Epithelial cell of proximal tubule (primary cell): Measurements from ENCODE around the gene REN. TPM values are rescaled to one million over a fixed set of nuclear protein-coding genes. Genes with fewer than 3 reads are reported as not detected.

Experiments
- DNase-seq: peaks from one replicate; pipeline ENCODE4 v3.0.0-alpha.2; 2011; ENCODE audit warnings: low read depth
- H3K4me3 ChIP-seq: 2 replicates; pipeline ENCODE4 v1.5.1; 2011; ENCODE audit warnings: low read depth, mild to moderate bottlenecking, low read length
- total RNA-seq: library from RNA; depleted of rRNA; stranded (reverse); fragments of >200 nt; gene quantifications from 2 replicates; pipeline ENCODE4 v1.2.3, GENCODE V29; 2015
- TF ChIP-seq, protein P1 (sequence below): conservative IDR thresholded peaks from 2 replicates; pipeline ENCODE4 v1.5.1; 2012; ENCODE audit warnings: low read depth, mild to moderate bottlenecking, low read length

Gene REN
- total RNA-seq, 1 donor from 2014 or later, result 0.12 TPM

DNA sequence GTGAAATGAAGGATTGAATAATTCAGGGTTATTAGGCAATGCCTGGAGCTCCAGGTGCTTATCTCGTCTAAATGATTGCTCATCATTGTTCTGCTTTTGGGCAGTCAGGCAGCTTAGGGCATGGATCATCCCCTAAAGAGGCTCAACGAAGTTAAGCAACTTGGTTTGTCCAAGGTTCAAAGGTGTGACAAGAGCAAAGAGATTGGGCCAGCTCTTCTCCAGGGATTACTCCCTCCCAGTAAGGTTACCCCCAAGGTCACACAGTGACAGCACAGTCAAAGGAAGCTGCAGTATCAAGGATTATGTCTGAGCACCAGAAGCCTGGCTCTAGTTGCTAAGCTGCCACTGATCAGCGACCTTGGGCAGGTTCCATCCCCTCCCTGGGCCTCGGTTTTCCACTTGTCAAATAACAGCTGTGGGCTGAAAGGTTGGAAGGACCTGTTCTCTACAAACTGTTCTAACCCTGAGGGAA, 21.1 kb downstream of the REN start:
- no peak for DNase-seq
- no peak overlapping the region for H3K4me3 ChIP-seq
- TF ChIP-seq, protein P1, sequence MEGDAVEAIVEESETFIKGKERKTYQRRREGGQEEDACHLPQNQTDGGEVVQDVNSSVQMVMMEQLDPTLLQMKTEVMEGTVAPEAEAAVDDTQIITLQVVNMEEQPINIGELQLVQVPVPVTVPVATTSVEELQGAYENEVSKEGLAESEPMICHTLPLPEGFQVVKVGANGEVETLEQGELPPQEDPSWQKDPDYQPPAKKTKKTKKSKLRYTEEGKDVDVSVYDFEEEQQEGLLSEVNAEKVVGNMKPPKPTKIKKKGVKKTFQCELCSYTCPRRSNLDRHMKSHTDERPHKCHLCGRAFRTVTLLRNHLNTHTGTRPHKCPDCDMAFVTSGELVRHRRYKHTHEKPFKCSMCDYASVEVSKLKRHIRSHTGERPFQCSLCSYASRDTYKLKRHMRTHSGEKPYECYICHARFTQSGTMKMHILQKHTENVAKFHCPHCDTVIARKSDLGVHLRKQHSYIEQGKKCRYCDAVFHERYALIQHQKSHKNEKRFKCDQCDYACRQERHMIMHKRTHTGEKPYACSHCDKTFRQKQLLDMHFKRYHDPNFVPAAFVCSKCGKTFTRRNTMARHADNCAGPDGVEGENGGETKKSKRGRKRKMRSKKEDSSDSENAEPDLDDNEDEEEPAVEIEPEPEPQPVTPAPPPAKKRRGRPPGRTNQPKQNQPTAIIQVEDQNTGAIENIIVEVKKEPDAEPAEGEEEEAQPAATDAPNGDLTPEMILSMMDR, result no peak

DNA sequence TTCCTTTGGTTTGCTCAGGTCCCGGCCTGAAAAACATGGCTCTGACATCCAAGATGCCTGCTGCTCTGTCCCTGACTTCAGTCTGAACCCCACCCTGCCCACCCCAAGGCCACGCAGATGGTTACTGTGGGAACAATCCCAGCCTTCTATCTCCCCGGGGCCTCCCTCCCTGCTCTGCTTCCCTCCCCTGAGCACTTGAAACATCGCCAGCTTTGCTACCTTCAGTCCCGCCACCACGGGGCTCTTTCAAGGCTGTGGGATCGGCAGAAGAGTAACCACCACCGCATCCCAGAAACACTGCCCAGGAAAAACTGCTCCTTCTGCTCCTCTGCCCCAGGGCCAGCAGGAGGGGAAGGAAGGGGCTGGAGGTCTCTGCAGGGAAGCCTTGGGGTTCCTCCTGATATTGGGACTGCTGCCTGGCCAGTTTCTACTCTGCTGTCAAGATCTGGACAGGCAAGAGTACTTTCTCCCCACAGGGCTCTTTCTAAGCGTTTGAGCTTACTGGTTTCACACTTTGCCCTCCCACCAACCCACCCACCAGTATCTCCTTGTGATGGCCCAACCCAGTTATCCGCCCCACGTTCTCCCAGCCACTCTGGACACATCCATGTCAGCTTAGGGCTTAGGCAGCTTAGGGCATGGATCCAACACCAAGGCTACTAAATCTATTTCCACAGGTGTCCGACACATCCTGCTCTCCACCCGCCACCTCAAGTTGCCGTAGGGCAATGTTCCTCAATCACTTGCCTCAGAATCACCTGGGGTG, 22.7 kb downstream of the REN start:
- TF ChIP-seq, protein P1, result no peak
- H3K4me3 ChIP-seq, result no peak overlapping the region
- DNase-seq, result no peak

DNA sequence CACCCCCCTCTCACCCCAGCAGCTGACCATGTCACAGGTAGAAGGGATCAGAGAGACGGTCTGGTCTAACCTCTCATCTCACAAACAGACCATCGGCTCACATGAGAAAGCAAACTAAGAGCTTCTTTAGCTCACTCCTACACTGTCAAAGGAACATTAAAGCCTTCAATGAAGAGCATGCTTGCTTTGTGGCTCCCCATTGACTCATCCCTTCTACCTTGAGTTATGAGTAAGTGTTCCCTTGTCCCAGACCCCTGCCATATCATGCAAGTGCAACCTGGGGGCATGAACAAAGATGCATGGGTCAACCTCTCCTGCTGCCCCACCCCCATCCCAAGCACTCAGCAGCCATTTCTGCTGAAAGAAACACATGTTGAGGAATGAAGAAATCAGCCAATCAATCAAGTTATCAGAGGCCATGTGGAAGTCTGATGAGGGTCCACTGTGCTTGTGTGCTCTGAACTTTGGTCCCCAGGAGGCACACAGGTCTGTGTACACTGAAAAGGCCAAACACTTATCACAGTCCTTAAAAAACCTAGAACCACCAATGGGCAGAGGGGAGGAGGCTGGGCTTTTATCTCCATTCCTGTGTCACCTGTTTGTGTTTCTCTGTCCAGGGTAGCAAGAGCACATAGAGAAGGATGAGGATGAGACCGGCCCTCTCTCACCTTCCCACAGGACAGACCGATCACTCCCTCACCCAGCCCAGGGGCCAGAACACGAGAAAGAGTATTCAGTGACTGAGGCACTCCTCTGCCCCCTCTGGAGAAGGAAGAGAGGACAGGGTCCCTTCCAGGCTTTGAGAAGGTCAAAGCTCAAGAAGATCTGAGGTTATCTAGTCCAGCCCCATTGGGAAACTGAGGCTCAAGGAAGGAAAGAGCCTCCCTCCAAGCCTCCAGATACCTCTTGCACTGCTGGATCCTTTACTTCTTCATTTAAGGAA, 23.8 kb downstream of the REN start:
- no peak for DNase-seq
- TF ChIP-seq, protein P1, result no peak
- no peak overlapping the region for H3K4me3 ChIP-seq

DNA sequence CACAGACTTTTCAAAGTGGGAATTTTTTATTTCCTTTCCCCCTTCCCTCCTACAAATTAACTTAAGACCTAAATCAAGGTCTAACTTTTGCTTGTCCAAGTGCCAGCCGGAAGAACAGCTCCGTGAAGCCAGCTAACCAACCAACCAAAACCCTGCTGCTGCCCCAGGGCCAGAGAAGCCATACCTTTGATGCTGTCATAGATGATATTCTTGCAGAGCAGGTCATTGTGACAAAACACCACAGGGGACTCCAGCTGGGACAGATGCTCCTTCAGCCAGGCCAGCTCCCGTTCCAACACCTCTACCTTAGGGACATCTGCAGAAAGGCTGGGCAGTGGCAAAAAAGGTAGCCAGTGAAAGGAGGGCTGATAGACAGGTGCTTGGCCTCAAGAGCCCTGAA, 25.0 kb downstream of the REN start:
- no peak overlapping the region for H3K4me3 ChIP-seq
- no peak for DNase-seq
- TF ChIP-seq, protein P1, result no peak

DNA sequence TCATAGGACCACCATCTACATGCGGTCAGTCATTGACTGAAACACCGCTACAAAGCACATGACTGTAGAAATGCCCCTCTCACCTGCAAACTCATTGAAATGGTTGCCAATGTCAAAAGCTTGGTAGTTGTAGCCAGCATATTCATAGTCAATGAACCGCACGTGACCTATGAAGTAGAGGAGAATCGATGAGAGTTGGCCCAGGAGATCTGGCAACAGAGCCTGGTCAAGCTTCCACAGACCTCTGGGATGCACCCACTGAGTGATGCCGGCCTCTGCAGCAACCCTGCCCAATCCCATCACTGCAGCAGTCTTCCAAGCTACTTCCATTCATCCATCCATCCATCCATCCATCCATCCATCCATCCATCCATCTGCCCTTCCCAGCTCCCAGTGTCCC, 26.2 kb downstream of the REN start:
- no peak for DNase-seq

DNA sequence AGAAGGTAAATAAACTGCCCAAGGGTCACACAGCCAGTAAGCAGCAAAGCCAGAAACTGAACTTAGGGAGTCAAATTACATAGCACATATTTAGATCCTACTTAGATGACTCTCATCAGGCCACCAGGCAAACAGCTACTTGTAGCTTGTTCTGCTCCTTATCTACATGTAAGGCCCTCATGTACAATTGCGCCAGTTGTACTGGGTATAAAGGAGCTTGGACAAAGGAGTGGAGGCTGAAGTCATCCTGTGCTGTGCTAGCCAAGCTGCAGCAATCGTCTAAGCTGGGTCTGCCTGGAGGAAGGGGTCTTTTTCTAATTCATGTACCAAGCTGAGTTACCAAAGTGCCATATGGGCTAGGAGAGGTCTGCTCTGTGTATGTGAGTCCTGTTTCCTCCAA, 27.0 kb downstream of the REN start:
- no peak overlapping the region for H3K4me3 ChIP-seq
- DNase-seq, result no peak

More for the DNA sequence above, 26.2 kb downstream of the REN start:
- TF ChIP-seq, protein P1, result no peak
- H3K4me3 ChIP-seq, result no peak overlapping the region

More for the DNA sequence above, 27.0 kb downstream of the REN start:
- TF ChIP-seq, protein P1, result no peak
